ENCODE measurements around the gene FAXC.
A peak's percentile ranks its signal among the peaks of the same experiment; 100 is the strongest.

The FAXC gene

GRCh38 chr6:99349171-99350141 is at the start of gene FAXC:
Gene FAXC (minus strand): TSS chr6:99349674. CDS start chr6:99349372, 302 bp downstream.
- TF ChIP-seq MAX (IDR thresholded peaks at IDR 0.05; ENCODE audit: low read depth, low read length) (no peak), POLR2A (IDR thresholded peaks at IDR 0.05; ENCODE audit: extremely low read depth, insufficient read length) (no peak), MYC (IDR thresholded peaks at IDR 0.05; ENCODE audit: low read depth, low read length) (no peak), CTCF (IDR thresholded peaks at IDR 0.05; ENCODE audit: low read depth, low read length) (no peak)
- DNase-seq (ENCODE audit: low read depth): peak; percentile 28
- no peak within 1 kb of the TSS for H3K4me3 ChIP-seq (ENCODE audit: low read depth, low read length)

- no peak overlapping the region for H3K4me3 ChIP-seq (ENCODE audit: low read depth, low read length)
- TF ChIP-seq MAX (IDR thresholded peaks at IDR 0.05; ENCODE audit: low read depth, low read length): no peak
- TF ChIP-seq POLR2A (IDR thresholded peaks at IDR 0.05; ENCODE audit: extremely low read depth, insufficient read length): no peak
- TF ChIP-seq CTCF (IDR thresholded peaks at IDR 0.05; ENCODE audit: low read depth, low read length): no peak
- TF ChIP-seq MYC (IDR thresholded peaks at IDR 0.05; ENCODE audit: low read depth, low read length): no peak
- DNase-seq (ENCODE audit: low read depth): no peak
These were observed 47.8 kb upstream of the FAXC start for GRCh38 chr6:99397287-99397686.

GRCh38 chr6:99393698-99394531 is 44.4 kb upstream of the FAXC start, which contains the start of gene COQ3:
Gene COQ3 (minus strand): TSS chr6:99394195. CDS start chr6:99394179, 16 bp downstream.
- TF ChIP-seq MAX (IDR thresholded peaks at IDR 0.05; ENCODE audit: low read depth, low read length): no peak
- TF ChIP-seq POLR2A (IDR thresholded peaks at IDR 0.05; ENCODE audit: extremely low read depth, insufficient read length): no peak
- no peak for TF ChIP-seq CTCF (IDR thresholded peaks at IDR 0.05; ENCODE audit: low read depth, low read length)
- TF ChIP-seq MYC (IDR thresholded peaks at IDR 0.05; ENCODE audit: low read depth, low read length): no peak
- DNase-seq (ENCODE audit: low read depth): peak; percentile 88
- peak within 1 kb of the TSS; percentile 92 for H3K4me3 ChIP-seq (ENCODE audit: low read depth, low read length)

GRCh38 chr6:99393366-99393697 is 43.9 kb upstream of the FAXC start:
- peak overlapping the region; percentile 92 for H3K4me3 ChIP-seq (ENCODE audit: low read depth, low read length)
- TF ChIP-seq MYC (IDR thresholded peaks at IDR 0.05; ENCODE audit: low read depth, low read length): no peak
- no peak for TF ChIP-seq POLR2A (IDR thresholded peaks at IDR 0.05; ENCODE audit: extremely low read depth, insufficient read length)
- no peak for TF ChIP-seq CTCF (IDR thresholded peaks at IDR 0.05; ENCODE audit: low read depth, low read length)
- no peak for TF ChIP-seq MAX (IDR thresholded peaks at IDR 0.05; ENCODE audit: low read depth, low read length)
- no peak for DNase-seq (ENCODE audit: low read depth)

- no peak overlapping the region for H3K4me3 ChIP-seq (ENCODE audit: low read depth, low read length)
- TF ChIP-seq MYC (IDR thresholded peaks at IDR 0.05; ENCODE audit: low read depth, low read length) (no peak), CTCF (IDR thresholded peaks at IDR 0.05; ENCODE audit: low read depth, low read length) (no peak), POLR2A (IDR thresholded peaks at IDR 0.05; ENCODE audit: extremely low read depth, insufficient read length) (no peak), MAX (IDR thresholded peaks at IDR 0.05; ENCODE audit: low read depth, low read length) (no peak)
- DNase-seq (ENCODE audit: low read depth): no peak
These were observed 41.4 kb upstream of the FAXC start for GRCh38 chr6:99390896-99391295.
